Epidermal melanocyte (primary cell): Measurements from ENCODE around the gene PLEKHA7.

Source experiments
- DNase-seq: peaks from one replicate; pipeline ENCODE4 v3.0.0; 2011; ENCODE audit warnings: low spot score; ENCODE audit not compliant: insufficient read length

PLEKHA7 gene

GRCh38 chr11:16741473-16741872, 272.7 kb downstream of the PLEKHA7 start:
- DNase-seq = no peak

GRCh38 chr11:16738947-16739815, 275.0 kb downstream of the PLEKHA7 start:
- DNase-seq = no peak

GRCh38 chr11:16738193-16738946, 275.8 kb downstream of the PLEKHA7 start, which contains the start of gene C11orf58:
TSS of gene C11orf58 (plus strand) at chr11:16738647. CDS start at chr11:16738779, 132 bp downstream.
- peak; percentile 69 for DNase-seq

- DNase-seq = no peak
Measured at GRCh38 chr11:16737818-16738192, 276.4 kb downstream of the PLEKHA7 start.
